ENCODE results near the gene OR52E5. TPM values are rescaled to one million over a fixed set of nuclear protein-coding genes. Genes with fewer than 3 reads are reported as not detected.

Gene OR52E5
- total RNA-seq (2013; cell fraction: nucleolus; rRNA removed): not detected in 2 replicates
- total RNA-seq (2014; rRNA removed): not detected in 2 replicates
- not detected in 2 replicates for total RNA-seq (2014; rRNA removed; fragmentation: Illumina TruSeq; extraction: Trizol)
- total RNA-seq (2021): not detected in 2 replicates
- not detected for polyA plus RNA-seq (2011; ENCODE audit: low read depth)
- not detected in 2 replicates for polyA plus RNA-seq (2011; rRNA removed)
- not detected in 2 replicates for polyA plus RNA-seq (2011; cell fraction: cytosol; rRNA removed)
- not detected in 2 replicates for polyA plus RNA-seq (2011; cell fraction: nucleus; rRNA removed)
- polyA plus RNA-seq (2012): not detected in 2 replicates
- polyA plus RNA-seq (2014; fragmentation: Illumina TruSeq; extraction: Trizol): not detected in 2 replicates
- polyA plus RNA-seq (2014; fragmentation: Nextera tagmentation; extraction: Ambion mirVana): not detected
- polyA plus RNA-seq (2014; rRNA removed): not detected in 2 replicates
- not detected for polyA plus RNA-seq (2016; fragmentation: Nextera tagmentation; extraction: Ambion mirVana)
- polyA minus RNA-seq (2011; rRNA and poly(A)+ RNA removed): not detected in 2 replicates
- polyA minus RNA-seq (2011; cell fraction: cytosol; rRNA and poly(A)+ RNA removed): not detected in 2 replicates
- polyA minus RNA-seq (2011; cell fraction: nucleus; rRNA and poly(A)+ RNA removed): not detected in 2 replicates
- not detected for Bru-seq, nascent RNA
- BruChase-seq, experiment 1, labeled RNA remaining after a 6-hour chase: not detected
- BruChase-seq, experiment 2, labeled RNA remaining after a 2-hour chase: percentile 8 among the genes with signal in this experiment
- long read RNA-seq, experiment 1: 0 reads
- long read RNA-seq, experiment 2: 0 reads

- ChIA-PET POLR2A (no interaction called here), SMC1A (ENCODE audit: uncharacterized antibody, unreplicated experiment) (no interaction called here), CTCF (no interaction called here), RAD21 (ENCODE audit: unreplicated experiment) (interaction anchor here (1.9 kb wide), 1 partner anchor 82 kb away, joined by 5 read pairs; no protein-coding TSS in a partner anchor)
- in situ Hi-C loops (cut with MboI) (no loop called here), intact Hi-C loops (cut with micrococcal nuclease; ENCODE audit: unreplicated experiment) (loop anchor here (5.0 kb wide), 2 partner anchors 421 to 771 kb away; no protein-coding TSS in a partner anchor)
- H3K27me3 ChIP-seq (replicated peaks in 1 of 2; ENCODE audit: control insufficient read depth in 2 of 2, insufficient read depth in 2 of 2, low read length in 1 of 2): no peaks in the 10 kb centered on the region
- no peak within 1 kb of the TSS for H3K27ac ChIP-seq (ENCODE audit: control insufficient read depth, insufficient read depth)
- H3K9ac ChIP-seq (ENCODE audit: control insufficient read depth, insufficient read depth, low read length): no peak within 1 kb of the TSS
- ATAC-seq: no peak; the same call in 2 of the 3 replicates
- no peaks in the 10 kb centered on the region for H3K9me3 ChIP-seq (replicated peaks; ENCODE audit: control insufficient read depth, insufficient read depth, low read length)
- no peak for FAIRE-seq
- H3K4me3 ChIP-seq: no peak within 1 kb of the TSS
- H3K4me2 ChIP-seq (ENCODE audit: control insufficient read depth, insufficient read depth): no peak within 1 kb of the TSS
- 49% methylated on average over 3 of the region's 3 CpGs for WGBS (ENCODE audit: insufficient coverage, insufficient replicate concordance, low lambda C conversion rate, missing lambda C conversion rate)
- no peaks in the 10 kb centered on the region for H3K36me3 ChIP-seq (ENCODE audit: control insufficient read depth in 2 of 2, insufficient read depth in 2 of 2, low read length in 1 of 2)
- DNase-seq (ENCODE audit: low read depth, low spot score): no peak
- no peaks in the 10 kb centered on the region for H3K4me1 ChIP-seq (ENCODE audit: control insufficient read depth, insufficient read depth, low read length)
- H2AFZ ChIP-seq (ENCODE audit: control insufficient read depth, low read depth, low read length): no peak within 1 kb of the TSS
- TF ChIP-seq TBL1XR1 (IDR thresholded peaks at IDR 0.05; ENCODE audit: low read depth, low read length) (no peak), LARP7 (IDR thresholded peaks at IDR 0.05) (no peak), HDAC6 (IDR thresholded peaks at IDR 0.05; ENCODE audit: unreplicated experiment) (no peak), SREBF2 (IDR thresholded peaks at IDR 0.05; ENCODE audit: low read length) (no peak), USF2 (IDR thresholded peaks at IDR 0.05; ENCODE audit: borderline replicate concordance, low read depth, low read length) (no peak), PAX8 (IDR thresholded peaks at IDR 0.05) (no peak), CHD2 (IDR thresholded peaks at IDR 0.05; ENCODE audit: borderline replicate concordance, low read depth, low read length) (no peak), TCF3 (IDR thresholded peaks at IDR 0.05; ENCODE audit: borderline replicate concordance, insufficient read depth, low read depth, low read length) (no peak)
- H3K79me2 ChIP-seq (ENCODE audit: control insufficient read depth, insufficient read depth, low read length): no peaks in the 10 kb centered on the region
- no TSS peak for BruUV-seq (replicated peaks)
- no peaks in the 10 kb centered on the region for H4K20me1 ChIP-seq (ENCODE audit: control insufficient read depth, insufficient read depth)
Observed at GRCh38 chr11:5892908-5893307, at the start of gene OR52E5. TSS of gene OR52E5 (plus strand) at chr11:5893208. CDS start at chr11:5900777, 7,569 bp downstream.
